ENCODE measurements around the gene INAFM1. TPM values are rescaled to one million over a fixed set of nuclear protein-coding genes. Genes with fewer than 3 reads are reported as not detected.
"Not testable (repeated sequence)": the region's sequence is repeated elsewhere in the genome, so short reads cannot be mapped to it uniquely, and the experiment has no call there.

The INAFM1 gene
- total RNA-seq, 1 donor from 2014 or later = 65.0 TPM

- DNase-seq = no peak
Observed at GRCh38 chr19:47284324-47284899, 9.7 kb downstream of the INAFM1 start.

GRCh38 chr19:47296036-47296435 is 21.4 kb downstream of the INAFM1 start:
- H3K4me1 Mint-ChIP-seq (ENCODE audit: low read depth, unreplicated experiment) = no peaks in the 10 kb centered on the region
- H3K36me3 Mint-ChIP-seq (ENCODE audit: unreplicated experiment) = peaks cover 5% of the 10 kb centered on the region
- H3K9me3 Mint-ChIP-seq (ENCODE audit: unreplicated experiment) = peaks cover 1% of the 10 kb centered on the region
- peak; percentile 82 for TF ChIP-seq CTCF (IDR thresholded peaks at IDR 0.05; ENCODE audit: partially characterized antibody, unreplicated experiment)
- H3K27me3 Mint-ChIP-seq (ENCODE audit: unreplicated experiment) = peaks cover 4% of the 10 kb centered on the region
- peak; percentile 80 for DNase-seq
- H3K27ac Mint-ChIP-seq (ENCODE audit: unreplicated experiment) = no peak overlapping the region
- H3K4me3 Mint-ChIP-seq (ENCODE audit: unreplicated experiment) = no peak overlapping the region

More at GRCh38 chr19:47284324-47284899, 9.7 kb downstream of the INAFM1 start:
- Mint-ChIP-seq H3K27ac (ENCODE audit: unreplicated experiment) (no peak overlapping the region), H3K4me3 (ENCODE audit: unreplicated experiment) (no peak overlapping the region), H3K36me3 (ENCODE audit: unreplicated experiment) (no peaks in the 10 kb centered on the region), H3K9me3 (ENCODE audit: unreplicated experiment) (peaks cover 1% of the 10 kb centered on the region), H3K27me3 (ENCODE audit: unreplicated experiment) (peaks cover 5% of the 10 kb centered on the region), H3K4me1 (ENCODE audit: low read depth, unreplicated experiment) (peaks cover 5% of the 10 kb centered on the region)
- peak; percentile 93 for TF ChIP-seq CTCF (IDR thresholded peaks at IDR 0.05; ENCODE audit: partially characterized antibody, unreplicated experiment)

GRCh38 chr19:47300867-47301266 is 26.2 kb downstream of the INAFM1 start:
- H3K27me3 Mint-ChIP-seq (ENCODE audit: unreplicated experiment); H3K9me3 Mint-ChIP-seq (ENCODE audit: unreplicated experiment); H3K27ac Mint-ChIP-seq (ENCODE audit: unreplicated experiment); H3K4me1 Mint-ChIP-seq (ENCODE audit: low read depth, unreplicated experiment); DNase-seq; H3K4me3 Mint-ChIP-seq (ENCODE audit: unreplicated experiment); H3K36me3 Mint-ChIP-seq (ENCODE audit: unreplicated experiment): not testable (repeated sequence)

GRCh38 chr19:47302249-47302648 is 27.6 kb downstream of the INAFM1 start:
- Mint-ChIP-seq H3K27ac (ENCODE audit: unreplicated experiment) (no peak overlapping the region), H3K36me3 (ENCODE audit: unreplicated experiment) (no peaks in the 10 kb centered on the region), H3K9me3 (ENCODE audit: unreplicated experiment) (peaks cover 1% of the 10 kb centered on the region), H3K27me3 (ENCODE audit: unreplicated experiment) (no peaks in the 10 kb centered on the region), H3K4me1 (ENCODE audit: low read depth, unreplicated experiment) (no peaks in the 10 kb centered on the region), H3K4me3 (ENCODE audit: unreplicated experiment) (no peak overlapping the region)
- DNase-seq = no peak
- TF ChIP-seq CTCF (IDR thresholded peaks at IDR 0.05; ENCODE audit: partially characterized antibody, unreplicated experiment) = no peak

GRCh38 chr19:47303966-47304365 is 29.3 kb downstream of the INAFM1 start:
- H3K27ac Mint-ChIP-seq (ENCODE audit: unreplicated experiment) = no peak overlapping the region
- H3K27me3 Mint-ChIP-seq (ENCODE audit: unreplicated experiment) = no peaks in the 10 kb centered on the region
- H3K4me1 Mint-ChIP-seq (ENCODE audit: low read depth, unreplicated experiment) = no peaks in the 10 kb centered on the region
- peaks cover 1% of the 10 kb centered on the region for H3K9me3 Mint-ChIP-seq (ENCODE audit: unreplicated experiment)
- TF ChIP-seq CTCF (IDR thresholded peaks at IDR 0.05; ENCODE audit: partially characterized antibody, unreplicated experiment) = no peak
- H3K4me3 Mint-ChIP-seq (ENCODE audit: unreplicated experiment) = no peak overlapping the region
- no peaks in the 10 kb centered on the region for H3K36me3 Mint-ChIP-seq (ENCODE audit: unreplicated experiment)
- no peak for DNase-seq

Measured in glutamatergic neuron (in vitro differentiated cells).